Lung (tissue), 12 donors: ENCODE results near the gene TTC39C. TPM values are rescaled to one million over a fixed set of nuclear protein-coding genes. Genes with fewer than 3 reads are reported as not detected.

Experiments used
- ATAC-seq: fragments of 200-7000 bp; cut with Tn5 transposase; one replicate; pipeline ENCODE4 v1.9.1; 2020; ENCODE audit warnings: moderate number of reproducible peaks; ENCODE audit not compliant: insufficient read depth, low FRiP score
- DNase-seq, 3 donors: peaks; one replicate each; pipeline ENCODE4 v3.0.0-alpha.2; 2013 to 2017
- H3K27ac ChIP-seq, 2 donors: one replicate each; pipeline ENCODE4 v1.5.1; 2013; ENCODE audit warnings: mild to moderate bottlenecking in 2 of 2, moderate library complexity in 2 of 2, control low read depth in 1 of 2, inconsistent platforms in 1 of 2, low read depth in 1 of 2, low read length in 1 of 2
- H3K27me3 ChIP-seq, 3 donors: one replicate each; pipeline ENCODE4 v1.5.1; 2013; ENCODE audit warnings: low read length in 2 of 3; ENCODE audit not compliant: control insufficient read depth in 3 of 3, insufficient read depth in 3 of 3
- H3K36me3 ChIP-seq, 4 donors: one replicate each; pipeline ENCODE4 v1.5.1; 2013; ENCODE audit warnings: low read length in 4 of 4, mild to moderate bottlenecking in 1 of 4, moderate library complexity in 1 of 4; ENCODE audit not compliant: control insufficient read depth in 4 of 4, insufficient read depth in 4 of 4
- H3K4me1 ChIP-seq, 5 donors: one replicate each; pipeline ENCODE4 v1.5.1; 2013; ENCODE audit warnings: low read length in 5 of 5, mild to moderate bottlenecking in 2 of 5, moderate library complexity in 1 of 5; ENCODE audit not compliant: control insufficient read depth in 5 of 5, insufficient read depth in 5 of 5
- H3K4me3 ChIP-seq: one replicate; pipeline ENCODE4 v1.5.1; 2013; ENCODE audit warnings: mild to moderate bottlenecking, control low read depth, moderate library complexity
- H3K9ac ChIP-seq, 2 donors: one replicate each; pipeline ENCODE4 v1.5.1; 2013; ENCODE audit warnings: low read length in 2 of 2, control low read depth in 1 of 2; ENCODE audit not compliant: insufficient read depth in 1 of 2
- H3K9me3 ChIP-seq, 4 donors: one replicate each; pipeline ENCODE4 v1.5.1; 2013; ENCODE audit warnings: low read length in 3 of 4, mild to moderate bottlenecking in 1 of 4, moderate library complexity in 1 of 4; ENCODE audit not compliant: control insufficient read depth in 4 of 4, insufficient read depth in 3 of 4
- CTCF ChIP-seq: IDR thresholded peaks from 2 replicates; pipeline ENCODE4 v1.5.1; 2012; ENCODE audit warnings: mild to moderate bottlenecking; ENCODE audit errors: control extremely low read depth, extremely low read depth
- WGBS, 2 donors: extraction: QIAGEN DNeasy Blood & Tissue Kit; methylation state at CpG; one replicate each; pipeline ENCODE4 v1.1.7; 2013; 5-methylcytosine and 5-hydroxymethylcytosine counted together
- polyA plus RNA-seq, 2 donors: library from polyadenylated mRNA; stranded (reverse); fragments of 200-250 nt; gene quantifications; one replicate each; pipeline ENCODE4 v1.2.1, GENCODE V29; 2013
- total RNA-seq, 2 donors: library from RNA; depleted of rRNA in 1 of 2; stranded (reverse); fragments of >200 nt in 1 of 2; gene quantifications; one replicate each; pipeline ENCODE4 v1.2.1, GENCODE V29; 2014 to 2021
- donor health status: control.
- donor health status: control.
- donor health status: Bipolar disorder and iron deficiency.
- donor health status: healthy.
- donor health status: DM: yes; HTN: yes; CAD: no.

Gene TTC39C
- total and polyA plus RNA-seq, 4 donors, result 6.0 to 33.5 (median 19.3) TPM

GRCh38 chr18:23995180-23995579 is 19.4 kb upstream of the TTC39C start:
- Histone ChIP-seq H3K9me3 (no peaks in the 10 kb centered on the region), H3K4me3 (no peak overlapping the region), H3K27me3 (no peaks in the 10 kb centered on the region), H3K27ac (no peak overlapping the region), H3K4me1 (peaks cover 0 to 27% (median 5%) of the 10 kb centered on the region in 5 donors), H3K36me3 (no peaks in the 10 kb centered on the region), H3K9ac (no peak overlapping the region)
- ATAC-seq, result no peak
- no peak for TF ChIP-seq CTCF
- WGBS, 2 donors, result 96 to 97% methylated on average over 13 of the region's 13 CpGs
- no peak for DNase-seq

GRCh38 chr18:23998018-23998417 is 16.5 kb upstream of the TTC39C start:
- H3K27me3 ChIP-seq, result no peaks in the 10 kb centered on the region
- H3K27ac ChIP-seq, result no peak overlapping the region
- peaks cover 0 to 11% (median 0%) of the 10 kb centered on the region in 5 donors for H3K4me1 ChIP-seq
- no peaks in the 10 kb centered on the region for H3K9me3 ChIP-seq
- H3K4me3 ChIP-seq, result no peak overlapping the region
- ATAC-seq (no peak), DNase-seq (no peak)
- no peaks in the 10 kb centered on the region for H3K36me3 ChIP-seq
- WGBS, 2 donors, result 98 to 100% methylated on average over 2 of the region's 2 CpGs
- no peak overlapping the region for H3K9ac ChIP-seq
- TF ChIP-seq CTCF, result no peak

- no peak overlapping the region for H3K27ac ChIP-seq
- H3K4me3 ChIP-seq, result no peak overlapping the region
- no peak for TF ChIP-seq CTCF
- no peaks in the 10 kb centered on the region for H3K27me3 ChIP-seq
- no peak overlapping the region for H3K9ac ChIP-seq
- no peaks in the 10 kb centered on the region for H3K36me3 ChIP-seq
- peaks cover 0 to 9% (median 0%) of the 10 kb centered on the region in 5 donors for H3K4me1 ChIP-seq
- WGBS, 2 donors, result 40 to 62% methylated on average over 4 of the region's 4 CpGs
- ATAC-seq, result no peak
- no peaks in the 10 kb centered on the region for H3K9me3 ChIP-seq
- DNase-seq, result no peak
These were observed 15.7 kb upstream of the TTC39C start for GRCh38 chr18:23998820-23999219.
